GM12878 (cell line): ENCODE results near the gene VPS52. TPM values are rescaled to one million over a fixed set of nuclear protein-coding genes. Genes with fewer than 3 reads are reported as not detected.
A peak's percentile ranks its signal among the peaks of the same experiment; 100 is the strongest.

Source experiments
- BCL3 ChIP-seq: IDR thresholded peaks from 2 replicates; pipeline ENCODE4 v1.6.1; 2011; ENCODE audit warnings: borderline replicate concordance, low read depth, mild to moderate bottlenecking, moderate library complexity, low read length; ENCODE audit not compliant: insufficient read depth, poor library complexity, severe bottlenecking
- CHD2 ChIP-seq: IDR thresholded peaks from 2 replicates; pipeline ENCODE4 v1.6.1; 2011; ENCODE audit warnings: low read depth, low read length, improper control_type of control experiment, borderline replicate concordance
- E4F1 ChIP-seq: fragments of 450-650 bp; IDR thresholded peaks from 2 replicates; pipeline ENCODE4 v1.6.1; 2018; ENCODE audit warnings: borderline replicate concordance, mild to moderate bottlenecking; ENCODE audit not compliant: partially characterized antibody
- EP300 ChIP-seq, 2 experiments: fragments of 150-350 bp in 1 of 2; IDR thresholded peaks; 2 replicates each; pipeline ENCODE4 v1.6.1; 2011 to 2012; ENCODE audit warnings: low read depth in 2 of 2, low read length in 2 of 2, borderline replicate concordance in 1 of 2, improper control_type of control experiment in 1 of 2, inconsistent platforms in 1 of 2; ENCODE audit not compliant: control insufficient read depth in 1 of 2
- EZH2 ChIP-seq: IDR thresholded peaks from 2 replicates; pipeline ENCODE4 v1.6.1; 2012; ENCODE audit warnings: low read depth, mild to moderate bottlenecking, control low read depth, inconsistent platforms, low read length, borderline replicate concordance; ENCODE audit not compliant: control insufficient read depth
- HDGF ChIP-seq: fragments of 450-650 bp; IDR thresholded peaks from 2 replicates; pipeline ENCODE4 v1.6.1; 2016; ENCODE audit warnings: antibody characterized with exemption
- JUND ChIP-seq: IDR thresholded peaks from 2 replicates; pipeline ENCODE4 v1.6.1; 2012; ENCODE audit warnings: low read depth, mild to moderate bottlenecking, low read length, improper control_type of control experiment, moderate library complexity
- MTA3 ChIP-seq: IDR thresholded peaks from 2 replicates; pipeline ENCODE4 v1.6.1; 2012; ENCODE audit warnings: low read length, inconsistent platforms, borderline replicate concordance
- NFXL1 ChIP-seq: fragments of 450-650 bp; IDR thresholded peaks from 2 replicates; pipeline ENCODE4 v1.6.1; 2017; ENCODE audit warnings: antibody characterized with exemption, mild to moderate bottlenecking, borderline replicate concordance
- NFYB ChIP-seq: IDR thresholded peaks from 2 replicates; pipeline ENCODE4 v1.6.1; 2011; ENCODE audit warnings: low read depth, mild to moderate bottlenecking, low read length, improper control_type of control experiment, moderate library complexity; ENCODE audit not compliant: insufficient read depth
- NR2F1 ChIP-seq: fragments of 450-650 bp; conservative IDR thresholded peaks from 2 replicates; pipeline ENCODE4 v1.6.1; 2017; ENCODE audit warnings: mild to moderate bottlenecking
- PBX3 ChIP-seq: IDR thresholded peaks from 2 replicates; pipeline ENCODE4 v1.6.1; 2011; ENCODE audit warnings: mild to moderate bottlenecking, low read depth, low read length, moderate library complexity; ENCODE audit not compliant: insufficient replicate concordance
- RB1 ChIP-seq: fragments of 450-650 bp; formaldehyde crosslinking; IDR thresholded peaks from 2 replicates; pipeline ENCODE4 v1.6.1; 2017; ENCODE audit warnings: mild to moderate bottlenecking, borderline replicate concordance
- SMAD1 ChIP-seq: fragments of 450-650 bp; IDR thresholded peaks from 2 replicates; pipeline ENCODE4 v1.6.1; 2018; ENCODE audit warnings: mild to moderate bottlenecking, low read depth; ENCODE audit not compliant: partially characterized antibody
- TAF1 ChIP-seq: IDR thresholded peaks from 2 replicates; pipeline ENCODE4 v1.6.1; 2011; ENCODE audit warnings: mild to moderate bottlenecking, low read depth, low read length, borderline replicate concordance
- TCF3 ChIP-seq: IDR thresholded peaks from 2 replicates; pipeline ENCODE4 v1.6.1; 2012; ENCODE audit warnings: low read depth, mild to moderate bottlenecking, low read length, borderline replicate concordance; ENCODE audit not compliant: insufficient read depth
- TCF7 ChIP-seq: IDR thresholded peaks from 2 replicates; pipeline ENCODE4 v1.6.1; 2014; ENCODE audit warnings: antibody characterized with exemption, borderline replicate concordance
- WRNIP1 ChIP-seq: IDR thresholded peaks from 2 replicates; pipeline ENCODE4 v1.6.1; 2011; ENCODE audit warnings: low read depth, low read length, improper control_type of control experiment, borderline replicate concordance
- ZBTB40 ChIP-seq: fragments of 450-650 bp; IDR thresholded peaks from 2 replicates; pipeline ENCODE4 v1.6.1; 2016; ENCODE audit warnings: mild to moderate bottlenecking, moderate library complexity, borderline replicate concordance
- polyA plus RNA-seq, 11 experiments: library from polyadenylated mRNA; depleted of rRNA in 4 of 11; unstranded in 6 of 11; stranded (reverse) in 5 of 11; fragments of >200 nt; fragmentation: Nextera tagmentation in 4 of 11; fragmentation: Illumina TruSeq in 1 of 11; extraction: Ambion mirVana in 4 of 11; extraction: Trizol in 1 of 11; gene quantifications; 1 replicate in 1 of 11; 2 replicates in 10 of 11; pipeline versions ENCODE4 v1.2.1 to v1.2.3, GENCODE V29; 2011 to 2016; ENCODE audit warnings: inconsistent platforms in 2 of 11, missing spikeins in 2 of 11, low read depth in 1 of 11
- total RNA-seq, 4 experiments: library from RNA; depleted of rRNA in 3 of 4; stranded (reverse); fragments of >200 nt in 3 of 4; fragmentation: Illumina TruSeq in 1 of 4; extraction: Trizol in 1 of 4; gene quantifications; 2 replicates each; pipeline versions ENCODE4 v1.2.1 to v1.2.3, GENCODE V29; 2013 to 2021

VPS52 gene
- total and polyA plus RNA-seq, 10 of the 15 experiments (the other 5 are each of a cell fraction or from before 2014, with no cell fraction given), result 11.3 to 52.7 (median 36.7) TPM

- TF ChIP-seq TCF3 (no peak), EZH2 (no peak), MTA3 (no peak), E4F1 (peak; percentile 69), TAF1 (no peak), EP300 (IDR thresholded peaks at IDR 0.05; ENCODE audit: borderline replicate concordance in 1 of 2, control insufficient read depth in 1 of 2, low read depth in 2 of 2, low read length in 2 of 2) (no peak), CHD2 (no peak; the same call in 1 of the 2 replicates), RB1 (no peak; the same call in 1 of the 2 replicates), NFYB (peak; percentile 89), NFXL1 (no peak), WRNIP1 (peak; percentile 97; the same call in 1 of the 2 replicates), PBX3 (no peak), SMAD1 (no peak), NR2F1 (no peak), ZBTB40 (no peak; the same call in 1 of the 2 replicates), HDGF (peak; percentile 67; the same call in 1 of the 2 replicates), TCF7 (no peak), JUND (no peak), BCL3 (peak; percentile 11)
Observed at GRCh38 chr6:33317669-33318425, 46.2 kb upstream of the VPS52 start, which contains the start of gene ZBTB22 (continued).
